Measurements from ENCODE around the gene ESPN. TPM values are rescaled to one million over a fixed set of nuclear protein-coding genes. Genes with fewer than 3 reads are reported as not detected.
A peak's percentile ranks its signal among the peaks of the same experiment; 100 is the strongest.
"Not testable (repeated sequence)": the region's sequence is repeated elsewhere in the genome, so short reads cannot be mapped to it uniquely, and the experiment has no call there.

ESPN gene
- total RNA-seq, 1 donor from 2014 or later, result 0.32 TPM

DNA sequence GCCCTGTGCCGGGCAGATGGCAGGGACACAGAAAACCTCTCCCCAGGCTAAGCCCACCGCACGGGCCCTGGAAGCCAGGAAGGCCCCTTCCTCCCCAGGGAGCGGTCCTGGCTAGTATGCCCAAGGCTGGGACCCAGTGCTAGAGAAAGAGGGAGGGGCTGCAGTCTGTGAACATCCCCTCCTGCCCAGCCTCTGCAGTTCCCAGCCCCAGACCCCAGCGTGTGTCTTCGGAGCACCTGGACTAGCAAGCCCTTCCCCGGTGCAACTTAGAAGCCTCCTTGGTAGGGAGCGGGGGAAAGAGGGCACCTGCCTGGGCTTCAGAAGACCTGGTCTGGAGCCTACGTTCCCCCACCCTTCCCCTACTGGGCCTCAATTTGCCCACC is 64.8 kb downstream of the ESPN start:
- intact Hi-C loops (cut with DNase I), result loop anchor here (5.0 kb wide), 1 partner anchor 158 kb away; no protein-coding TSS in a partner anchor
- DNase-seq (ENCODE audit: low spot score), result no peak

DNA sequence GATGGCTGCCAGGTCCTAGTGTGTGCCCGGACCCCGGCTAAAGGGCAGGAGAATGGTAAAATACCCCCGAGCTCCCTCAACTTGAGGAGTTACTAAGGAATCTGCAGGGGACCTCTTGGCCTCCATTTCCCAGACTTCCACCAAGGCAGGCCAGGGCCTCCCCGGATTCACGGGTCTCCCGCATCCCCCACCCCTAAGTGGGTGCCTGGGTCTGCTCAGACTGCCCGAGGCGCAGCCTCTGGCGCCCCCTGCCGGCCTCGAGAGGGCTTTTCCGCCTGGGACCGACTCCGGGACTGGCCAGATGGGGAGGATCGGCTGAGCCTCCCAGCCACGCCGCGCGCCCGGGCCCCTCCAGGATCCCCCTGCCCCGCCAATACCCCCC is 65.2 kb downstream of the ESPN start:
- peak; percentile 88 for DNase-seq (ENCODE audit: low spot score)
- intact Hi-C loops (cut with DNase I), result loop anchor here (5.0 kb wide), 1 partner anchor 158 kb away; no protein-coding TSS in a partner anchor

DNA sequence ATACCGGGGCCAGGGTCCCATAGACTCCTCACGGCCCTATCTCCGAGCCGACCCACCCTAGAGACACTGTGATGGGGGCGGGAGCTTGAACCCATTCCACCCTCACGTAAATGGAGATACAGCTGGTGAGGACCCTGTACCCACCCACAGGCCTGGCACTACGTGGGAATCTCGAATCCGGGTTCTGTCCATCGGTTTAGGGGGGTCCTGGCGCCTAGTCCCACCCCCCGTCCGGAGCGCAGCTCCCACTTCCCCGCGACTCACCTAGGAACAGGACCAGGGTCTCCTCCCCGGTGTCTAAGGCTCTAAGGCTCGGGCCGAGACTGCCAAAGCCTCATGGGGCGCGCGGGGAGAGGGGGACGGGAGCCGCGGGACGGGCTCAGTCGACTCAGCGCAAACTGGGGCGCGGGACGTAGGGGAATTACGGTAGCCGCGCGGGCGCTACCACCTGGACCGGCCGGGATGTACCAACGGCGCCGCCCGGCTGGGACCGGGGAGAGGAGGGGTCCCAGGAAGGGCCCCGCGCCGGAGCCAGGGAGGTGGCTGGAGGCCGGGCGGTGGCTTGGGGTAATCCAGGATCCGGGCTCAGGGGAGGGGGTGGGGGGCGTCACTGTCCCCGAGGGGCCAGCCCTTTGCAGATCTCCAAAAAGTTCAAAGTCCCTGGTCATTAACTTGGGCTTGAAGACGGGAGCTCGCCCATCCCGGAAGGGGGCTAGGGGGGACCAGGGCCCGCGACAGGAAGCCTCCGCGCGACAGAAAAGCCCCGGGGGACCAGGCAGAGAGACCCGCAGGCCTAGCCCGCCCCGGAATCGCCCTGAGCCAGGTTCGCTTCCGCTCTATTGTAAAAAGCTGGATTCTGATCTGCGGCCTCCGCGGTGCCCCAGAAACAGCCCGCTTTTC is 65.9 kb downstream of the ESPN start:
- no peak for DNase-seq (ENCODE audit: low spot score)
- intact Hi-C loops (cut with DNase I), result no loop called here

DNA sequence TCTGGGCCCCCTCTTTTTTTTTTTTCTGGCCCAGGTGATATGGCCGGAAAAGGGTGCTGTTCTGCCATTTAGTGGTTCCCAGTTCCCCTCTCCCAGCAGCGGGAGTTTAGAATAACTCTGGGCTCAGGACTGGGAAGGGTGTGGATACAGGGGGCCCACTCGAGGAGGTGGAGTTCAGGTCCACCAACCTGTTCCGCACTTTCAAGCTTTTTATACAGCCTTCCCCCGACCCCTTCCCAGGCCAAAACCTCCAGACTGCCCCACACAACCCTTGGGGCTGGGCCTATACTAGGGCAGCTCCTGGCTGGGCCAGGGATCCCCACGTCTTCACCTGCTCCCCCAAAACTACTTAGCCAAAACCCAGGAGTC is 66.5 kb downstream of the ESPN start:
- no peak for DNase-seq (ENCODE audit: low spot score)
- intact Hi-C loops (cut with DNase I), result no loop called here

DNA sequence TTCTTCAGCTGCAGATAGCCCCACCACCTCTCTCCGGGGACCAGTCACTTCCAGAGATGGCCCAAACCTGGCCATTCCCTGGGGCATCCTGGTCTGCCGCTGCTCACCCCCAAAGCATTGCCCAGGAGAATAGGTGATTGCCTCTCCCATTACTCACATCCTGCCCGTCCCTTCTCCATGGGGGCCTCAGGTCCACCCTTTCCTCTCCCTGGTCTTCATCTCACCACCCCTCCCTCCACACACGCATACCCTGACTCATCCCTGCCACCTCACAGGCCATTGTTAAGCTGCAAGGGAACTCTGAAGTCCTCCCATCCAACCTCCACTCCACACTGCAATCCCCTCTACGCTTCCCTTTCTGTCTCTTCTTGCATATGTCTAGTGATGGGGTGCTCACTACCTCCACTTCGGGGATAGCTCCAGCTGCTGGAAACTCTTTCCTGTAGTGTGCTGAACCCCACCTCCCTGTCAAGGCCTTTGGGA is 66.9 kb downstream of the ESPN start, which contains the start of gene PLEKHG5:
TSS of gene PLEKHG5 (minus strand) at position 188 of the 483 bp plus-strand sequence. CDS start 14,096 bp downstream, outside the sequence.
- no peak for DNase-seq (ENCODE audit: low spot score)
- intact Hi-C loops (cut with DNase I), result no loop called here

DNA sequence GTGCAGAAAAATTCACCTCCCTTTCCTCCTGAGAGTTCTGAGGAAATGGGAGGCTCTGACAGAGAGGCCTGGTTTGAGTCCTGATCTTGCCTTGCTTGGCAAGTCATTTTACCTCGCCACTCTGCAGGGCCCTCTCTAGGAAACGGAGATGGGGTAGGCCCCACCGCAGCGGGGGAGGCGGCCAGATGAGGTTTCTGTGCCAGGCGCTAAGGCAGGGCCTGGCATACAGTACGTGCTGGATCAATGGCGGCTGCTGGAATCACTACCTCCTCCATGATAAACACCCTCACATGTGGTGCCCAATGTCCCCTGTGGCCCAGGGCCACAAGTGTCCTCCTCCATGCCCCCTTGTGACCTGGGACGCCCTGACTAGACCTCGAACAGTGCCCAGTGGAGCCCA is 67.4 kb downstream of the ESPN start:
- intact Hi-C loops (cut with DNase I), result no loop called here
- no peak for DNase-seq (ENCODE audit: low spot score)

DNA sequence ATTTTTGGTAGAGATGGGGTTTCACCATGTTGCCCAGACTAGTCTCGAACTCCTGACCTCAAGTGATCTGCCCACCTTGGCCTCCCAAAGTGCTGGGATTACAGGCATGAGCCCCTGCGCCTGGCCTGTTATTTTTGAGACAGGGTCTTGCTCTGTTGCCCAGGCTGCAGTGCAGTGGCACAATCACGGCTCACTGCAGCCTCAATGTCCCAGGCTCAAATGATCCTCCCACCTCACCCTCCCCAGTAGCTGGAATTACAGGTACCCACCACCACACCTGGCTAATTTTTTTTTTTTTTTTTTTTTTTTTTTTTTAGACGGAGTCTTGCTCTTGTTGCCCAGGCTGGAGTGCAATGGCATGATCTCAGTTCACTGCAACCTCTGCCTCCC is 69.3 kb downstream of the ESPN start:
- intact Hi-C loops (cut with DNase I); DNase-seq (ENCODE audit: low spot score): not testable (repeated sequence)

DNA sequence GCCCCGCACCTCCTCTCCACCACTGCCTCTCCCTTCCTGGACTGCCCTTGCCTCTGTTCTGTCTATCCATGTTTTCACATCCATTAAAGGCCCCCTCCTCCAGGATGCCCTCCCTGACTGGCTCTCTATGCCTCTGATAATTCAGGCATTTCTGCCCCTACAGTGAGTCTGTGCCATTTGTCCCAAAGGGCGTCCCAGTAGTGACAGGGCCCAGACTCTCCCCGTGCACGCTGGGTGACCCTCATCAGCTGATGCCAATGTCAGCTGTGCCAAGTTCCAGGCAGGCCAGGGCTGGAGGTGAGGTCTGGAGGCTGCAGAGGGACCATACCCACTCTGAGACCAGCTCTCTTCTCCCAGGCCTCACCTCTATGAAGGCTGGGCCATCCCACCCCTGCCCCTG is 70.1 kb downstream of the ESPN start:
- intact Hi-C loops (cut with DNase I), result no loop called here
- DNase-seq (ENCODE audit: low spot score), result no peak

DNA sequence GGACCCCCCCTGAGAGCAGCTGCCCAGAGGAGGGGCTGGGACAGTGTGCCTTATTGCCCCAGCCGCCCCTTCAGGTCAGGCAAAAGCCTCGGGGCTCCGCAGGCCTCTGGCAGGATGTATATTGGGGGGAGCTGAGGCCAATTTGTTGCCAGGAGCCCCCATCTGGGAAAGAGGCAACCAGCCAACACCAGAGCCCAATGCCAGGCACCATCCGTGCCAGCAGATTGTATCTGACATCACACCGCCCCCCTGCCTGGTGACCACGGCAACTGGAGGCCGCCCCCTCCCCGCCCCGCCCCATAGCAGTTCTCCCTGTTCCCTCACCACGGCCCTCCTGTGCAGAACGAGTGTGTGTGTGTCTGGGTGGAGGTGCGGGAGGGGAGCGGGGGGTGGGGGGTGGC is 70.5 kb downstream of the ESPN start:
- intact Hi-C loops (cut with DNase I), result no loop called here
- DNase-seq (ENCODE audit: low spot score), result peak; percentile 68

DNA sequence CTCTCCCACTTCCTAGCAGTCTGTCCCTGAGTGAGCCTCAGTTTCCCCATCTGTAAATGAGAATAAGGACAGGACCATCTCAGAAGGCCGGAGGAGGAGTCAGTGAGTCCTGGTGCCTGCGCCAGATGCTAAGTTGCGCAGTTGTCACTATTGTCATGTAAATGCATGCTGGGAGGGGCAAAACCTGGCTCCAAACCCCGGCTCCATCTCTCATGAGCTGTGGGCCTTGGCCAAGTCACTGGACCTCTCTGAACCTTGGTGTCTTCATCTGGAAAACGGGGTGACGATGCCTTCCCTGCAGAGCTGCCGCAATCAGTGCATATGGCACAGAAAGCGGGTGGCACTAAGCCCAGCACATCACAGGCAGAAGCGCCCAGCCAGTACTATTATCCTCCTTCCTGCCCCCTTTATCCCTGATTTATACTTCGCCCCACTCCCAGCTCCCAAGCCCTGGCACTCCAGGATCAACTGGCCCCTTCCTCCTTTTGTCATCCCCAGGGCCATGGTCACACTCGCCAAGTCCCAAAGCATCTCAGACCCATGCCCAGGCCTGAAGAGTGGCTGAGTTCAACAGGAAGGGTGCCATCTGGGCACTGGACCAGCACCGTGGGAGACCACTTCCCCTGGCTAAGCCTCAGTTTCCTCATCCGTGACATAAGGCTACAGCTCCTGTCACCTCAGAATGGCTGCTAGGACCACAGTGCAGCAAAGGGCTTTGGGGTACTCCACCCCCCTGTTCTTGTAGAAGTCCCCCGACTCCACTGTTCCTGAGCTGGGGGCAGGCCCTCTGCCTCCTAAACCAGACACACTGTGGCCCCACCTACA is 71.2 kb downstream of the ESPN start:
- intact Hi-C loops (cut with DNase I), result no loop called here
- DNase-seq (ENCODE audit: low spot score), result no peak

DNA sequence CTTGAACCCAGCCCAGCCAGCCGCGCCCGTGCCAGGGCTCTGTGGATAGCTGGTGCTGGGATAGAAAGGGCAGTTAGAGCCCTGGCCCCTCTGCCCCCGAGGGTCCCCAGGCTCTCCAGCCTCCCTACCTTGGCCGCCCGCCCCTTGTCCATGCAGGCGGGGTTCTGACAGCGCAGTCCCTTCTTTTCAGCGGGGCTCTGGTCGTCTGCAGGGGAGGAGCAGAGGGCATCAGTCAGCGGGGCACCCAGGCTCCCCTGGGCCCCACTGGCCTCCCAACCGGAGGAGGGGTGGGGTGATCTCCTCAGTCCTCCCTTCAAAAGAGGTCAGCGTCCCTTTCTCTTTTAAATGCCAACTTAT is 71.8 kb downstream of the ESPN start:
- peak; percentile 68 for DNase-seq (ENCODE audit: low spot score)
- intact Hi-C loops (cut with DNase I), result no loop called here

DNA sequence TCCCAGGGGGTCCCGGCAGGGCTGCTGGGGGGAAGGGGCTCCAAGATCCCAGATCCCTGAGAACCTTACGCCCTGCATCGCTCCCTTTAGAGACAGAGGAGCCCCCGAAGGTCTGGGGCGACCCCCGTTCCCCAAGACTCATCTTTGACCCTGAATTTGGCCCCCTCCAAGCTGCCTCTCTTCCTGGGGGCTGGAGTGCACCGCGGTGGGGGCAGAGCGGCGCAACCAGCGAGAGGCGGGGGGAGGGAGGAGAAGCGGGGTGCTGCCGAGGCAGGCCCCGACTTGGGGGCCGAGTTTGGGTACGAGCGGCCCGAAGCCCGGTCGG is 72.3 kb downstream of the ESPN start:
- DNase-seq (ENCODE audit: low spot score), result no peak
- intact Hi-C loops (cut with DNase I), result no loop called here

DNA sequence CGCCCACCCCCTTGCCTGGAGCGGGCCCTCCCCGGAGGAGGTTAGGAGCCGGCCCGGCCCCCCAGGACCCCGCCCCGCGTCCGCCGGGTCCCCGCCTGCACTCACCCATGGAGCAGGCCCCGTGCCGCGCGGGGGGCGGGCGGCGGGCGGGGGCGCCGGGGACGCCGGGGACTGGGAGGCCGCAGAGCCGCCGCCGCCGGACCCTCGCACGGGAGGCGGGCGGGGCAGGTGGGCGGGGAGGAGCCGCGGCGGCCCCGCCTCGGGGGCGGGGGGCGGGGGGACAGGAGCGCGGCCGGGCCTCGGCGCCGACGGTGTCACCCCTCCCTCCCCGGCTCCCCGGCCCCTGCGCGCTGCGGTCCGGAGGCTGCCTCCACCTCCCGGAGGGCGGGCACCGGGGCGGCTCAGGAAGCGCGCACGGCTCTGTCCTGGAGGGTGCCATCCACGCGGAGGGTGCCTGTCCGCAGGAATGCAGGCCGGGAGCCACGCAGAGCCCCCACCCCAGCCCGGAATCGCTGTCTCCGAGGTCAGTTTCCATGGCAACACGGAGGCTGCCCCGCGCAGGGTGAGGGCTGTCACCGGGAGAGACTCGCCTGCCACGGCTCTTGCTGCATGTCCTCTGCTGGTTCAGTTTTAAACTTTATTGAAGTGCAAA is 72.8 kb downstream of the ESPN start:
- intact Hi-C loops (cut with DNase I), result no loop called here
- DNase-seq (ENCODE audit: low spot score), result no peak

DNA sequence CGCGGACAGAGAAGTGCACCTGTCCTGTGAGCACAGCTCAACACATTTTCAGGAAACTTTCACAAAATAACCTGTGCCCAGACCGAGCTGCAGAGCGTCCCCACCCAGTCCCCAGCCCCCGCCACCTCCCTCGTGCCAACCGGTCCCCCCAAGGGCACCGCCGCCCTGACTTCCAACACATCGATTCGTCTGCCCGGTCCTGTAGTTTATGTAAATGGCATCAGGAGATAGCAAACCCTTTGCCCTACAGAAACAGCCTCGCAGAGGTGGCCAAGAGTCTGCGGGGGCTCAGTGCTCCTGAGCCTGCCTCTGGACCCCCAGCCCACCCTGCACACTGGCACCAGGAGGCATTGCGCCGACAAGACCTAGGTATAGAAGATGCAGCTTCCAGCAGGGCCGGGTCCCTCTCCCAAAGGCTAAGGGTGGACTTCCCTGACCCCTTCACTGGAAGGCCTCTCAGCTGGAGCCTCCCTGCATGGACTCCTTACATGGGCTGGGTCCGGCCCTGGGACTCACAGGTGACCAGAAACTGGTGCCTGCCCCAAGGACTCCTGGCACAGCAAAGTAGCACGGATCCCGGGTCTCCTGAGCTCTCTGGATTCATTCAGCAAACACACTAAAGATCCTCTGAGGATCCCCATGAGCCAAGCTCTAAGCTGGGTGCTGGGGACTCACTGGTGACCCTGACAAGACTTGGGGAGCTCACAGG is 73.4 kb downstream of the ESPN start:
- no peak for DNase-seq (ENCODE audit: low spot score)
- intact Hi-C loops (cut with DNase I), result no loop called here

DNA sequence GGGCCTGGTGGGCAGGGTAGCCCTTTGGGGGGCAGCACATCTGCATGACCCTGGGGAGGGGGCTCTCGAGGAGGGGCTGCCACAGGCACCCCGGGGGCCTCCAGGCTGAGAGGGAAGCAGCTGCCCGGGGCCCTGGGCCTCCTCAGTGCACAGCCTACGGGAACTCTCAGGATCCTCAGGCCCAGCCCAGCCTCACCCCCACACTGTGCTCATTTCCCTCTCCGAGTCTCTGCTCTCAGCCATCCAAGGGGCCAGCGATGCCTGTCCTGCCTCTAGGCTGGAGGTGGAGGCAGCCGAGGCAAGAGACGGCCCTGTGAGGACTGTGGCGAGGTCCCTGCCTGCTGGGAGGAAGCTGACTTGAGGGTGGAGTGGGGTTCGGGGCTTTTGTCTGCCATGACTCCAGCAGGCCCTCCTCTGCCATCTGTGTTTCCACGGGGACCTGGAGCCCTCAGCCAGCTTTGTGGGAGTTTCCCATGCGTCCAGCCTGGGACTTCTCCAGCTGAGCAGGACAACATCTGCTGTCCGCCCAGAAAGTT is 74.1 kb downstream of the ESPN start:
- intact Hi-C loops (cut with DNase I), result no loop called here

DNA sequence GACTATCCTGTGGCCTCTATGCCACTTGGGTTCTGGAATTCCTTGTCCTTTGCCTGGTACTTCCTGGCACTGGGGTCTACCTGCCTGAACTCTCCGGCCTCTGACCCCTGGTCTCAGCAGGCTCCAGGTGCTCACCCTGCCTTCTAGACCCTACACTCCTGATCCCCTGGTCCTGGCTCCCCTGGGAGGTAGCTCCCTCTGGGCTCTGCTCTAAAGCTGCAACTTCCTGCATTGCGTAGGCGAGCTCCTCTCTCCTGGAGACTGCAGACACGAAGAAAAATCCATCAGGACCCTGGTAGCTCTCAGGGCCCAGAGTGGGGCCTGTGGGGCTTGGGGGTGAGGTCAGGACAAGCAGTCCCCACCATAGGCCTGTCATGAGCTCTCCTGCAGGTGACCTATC is 74.7 kb downstream of the ESPN start:
- intact Hi-C loops (cut with DNase I), result no loop called here

More for the DNA sequence above, 74.1 kb downstream of the ESPN start:
- DNase-seq (ENCODE audit: low spot score), result no peak

DNA sequence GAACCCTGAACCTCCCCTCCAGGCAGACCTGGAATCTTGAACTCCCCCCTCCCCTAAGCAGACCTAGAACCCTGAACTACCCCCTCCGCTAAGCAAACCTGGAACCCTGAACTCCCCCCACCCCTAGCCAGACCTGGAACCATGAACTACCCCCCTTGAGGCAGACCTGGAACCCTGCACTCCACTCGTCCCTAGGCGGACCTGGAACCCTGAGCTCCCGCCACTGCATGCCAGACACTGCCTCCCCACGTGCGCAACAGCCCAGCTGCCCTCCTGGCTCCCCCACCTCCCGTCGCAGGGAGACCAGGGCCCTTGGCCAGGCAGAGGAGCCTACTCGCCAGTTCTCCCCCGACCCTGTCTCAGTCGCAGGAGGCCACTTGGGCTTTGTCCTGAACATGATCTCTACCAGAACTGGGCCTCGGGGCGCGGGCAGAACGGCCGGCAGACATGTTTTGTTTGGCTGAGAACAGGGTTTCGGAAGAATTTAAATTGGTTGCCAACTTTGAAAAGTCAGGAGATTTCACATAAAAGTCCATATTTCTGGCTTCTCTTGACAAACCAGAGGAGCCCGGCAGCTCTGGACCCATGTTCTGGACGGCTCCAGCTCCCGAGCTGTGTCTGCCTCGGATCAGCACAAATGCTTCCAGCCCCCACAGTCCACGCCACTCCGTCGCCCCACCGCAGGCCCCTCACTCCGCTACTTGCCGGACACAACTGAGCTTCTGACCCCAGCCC is 76.1 kb downstream of the ESPN start:
- intact Hi-C loops (cut with DNase I), result no loop called here
- DNase-seq (ENCODE audit: low spot score), result no peak

More for the DNA sequence above, 74.7 kb downstream of the ESPN start:
- no peak for DNase-seq (ENCODE audit: low spot score)

DNA sequence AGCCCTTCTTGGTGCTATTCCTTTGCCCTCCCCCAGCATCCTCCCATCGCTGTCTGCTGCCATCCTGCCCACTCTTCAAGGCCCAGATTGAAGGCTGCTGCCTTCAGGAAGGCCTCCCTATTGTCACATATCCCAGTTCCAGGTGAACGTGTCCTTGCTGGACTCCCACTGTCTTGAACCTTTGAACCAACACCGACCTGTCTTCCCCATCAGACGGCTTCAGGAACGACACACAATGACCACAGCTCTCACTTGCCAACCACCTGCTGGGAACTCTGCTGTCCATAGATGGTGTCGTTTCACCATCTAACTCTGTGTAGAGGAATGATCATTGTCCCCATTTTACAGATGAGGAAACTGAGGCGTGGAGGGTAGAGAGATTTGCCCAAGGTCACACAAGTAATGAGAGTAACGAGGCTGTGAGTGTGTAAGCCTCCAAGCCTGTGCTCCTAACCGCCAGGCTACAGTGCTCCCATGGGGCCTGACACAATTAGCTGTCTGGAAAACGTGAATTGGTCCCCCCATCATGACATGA is 76.8 kb downstream of the ESPN start:
- intact Hi-C loops (cut with DNase I), result no loop called here
- DNase-seq (ENCODE audit: low spot score), result no peak
